Keratinocyte (primary cell): Measurements from ENCODE around the gene LARGE1. TPM values are rescaled to one million over a fixed set of nuclear protein-coding genes. Genes with fewer than 3 reads are reported as not detected.

ENCODE experiments used
- DNase-seq: peaks from one replicate; pipeline ENCODE4 v3.0.0-alpha.2; 2011; ENCODE audit warnings: low read depth, missing footprints, low spot score
- FAIRE-seq: peaks from 2 replicates; lab custom pipeline; 2011; peaks lifted over from hg19 to GRCh38; lab: Jason Lieb, UNC
- H2AFZ ChIP-seq: 2 replicates; pipeline ENCODE4 v1.6.0; 2012; ENCODE audit warnings: low read length, control low read depth, inconsistent platforms; ENCODE audit not compliant: control insufficient read depth
- H3K27ac ChIP-seq: 2 replicates; pipeline ENCODE4 v1.5.1; 2011; ENCODE audit warnings: low read length; ENCODE audit not compliant: control insufficient read depth, insufficient read depth
- H3K27me3 ChIP-seq: 3 replicates; pipeline ENCODE4 v1.6.0; 2011; ENCODE audit warnings: low read length; ENCODE audit not compliant: control insufficient read depth, insufficient read depth; ENCODE audit errors: extremely low read depth
- H3K36me3 ChIP-seq, 2 experiments: 2 replicates in 1 of 2; 3 replicates in 1 of 2; pipeline ENCODE4 v1.5.1; 2011; ENCODE audit warnings: low read length in 2 of 2, mild to moderate bottlenecking in 1 of 2; ENCODE audit not compliant: control insufficient read depth in 2 of 2, insufficient read depth in 2 of 2; ENCODE audit errors: extremely low read depth in 1 of 2
- H3K4me1 ChIP-seq: 3 replicates; pipeline ENCODE4 v1.5.1; 2011; ENCODE audit warnings: low read length; ENCODE audit not compliant: control insufficient read depth, insufficient read depth; ENCODE audit errors: extremely low read depth
- H3K4me2 ChIP-seq: 3 replicates; pipeline ENCODE4 v1.6.0; 2011; ENCODE audit warnings: low read depth, low read length; ENCODE audit not compliant: control insufficient read depth, insufficient read depth; ENCODE audit errors: extremely low read depth
- H3K4me3 ChIP-seq, 3 experiments: fragments of 200-600 bp in 1 of 3; sonication (generic) in 1 of 3; 2 replicates in 2 of 3; 3 replicates in 1 of 3; pipeline ENCODE4 v1.5.1; 2011 to 2016; ENCODE audit warnings: low read length in 3 of 3, mild to moderate bottlenecking in 3 of 3, control low read depth in 2 of 3, inconsistent platforms in 1 of 3, low read depth in 1 of 3, mixed read lengths in 1 of 3, mixed run types in 1 of 3, moderate library complexity in 1 of 3; ENCODE audit not compliant: control insufficient read depth in 2 of 3, insufficient read depth in 2 of 3; ENCODE audit errors: extremely low read depth in 1 of 3
- H3K79me2 ChIP-seq: 2 replicates; pipeline ENCODE4 v1.6.0; 2012; ENCODE audit warnings: low read length; ENCODE audit not compliant: control insufficient read depth, insufficient read depth
- H3K9ac ChIP-seq: 3 replicates; pipeline ENCODE4 v1.6.0; 2011; ENCODE audit warnings: low read length; ENCODE audit not compliant: control insufficient read depth, insufficient read depth; ENCODE audit errors: extremely low read depth
- H3K9me1 ChIP-seq: 3 replicates; pipeline ENCODE4 v1.6.0; 2011; ENCODE audit warnings: low read length; ENCODE audit not compliant: control insufficient read depth, insufficient read depth; ENCODE audit errors: extremely low read depth
- H3K9me3 ChIP-seq: 2 replicates; pipeline ENCODE4 v1.5.1; 2012; ENCODE audit warnings: low read depth, low read length; ENCODE audit not compliant: control insufficient read depth
- H4K20me1 ChIP-seq: 3 replicates; pipeline ENCODE4 v1.6.0; 2011; ENCODE audit warnings: low read length; ENCODE audit not compliant: control insufficient read depth, insufficient read depth; ENCODE audit errors: extremely low read depth
- EZH2 ChIP-seq: IDR thresholded peaks from one replicate; pipeline ENCODE4 v1.6.1; 2012; ENCODE audit warnings: inconsistent platforms, mild to moderate bottlenecking, low read length, moderate library complexity
- dilution Hi-C: fragments of 300-500 bp; cut with MboI; formaldehyde crosslinking; loops from one replicate; pipeline ENCODE4 v1.7.0; 2020; ENCODE audit warnings: low sequenced_read_pairs; ENCODE audit not compliant: extremely low pct_ligation_motif_present
- polyA plus RNA-seq, 5 experiments: library from polyadenylated mRNA; depleted of rRNA in 3 of 5; stranded (reverse) in 3 of 5; stranded (forward) in 1 of 5; unstranded in 1 of 5; fragments of >200 nt; gene quantifications; 1 replicate in 1 of 5; 2 replicates in 3 of 5; 3 replicates in 1 of 5; pipeline versions ENCODE4 v1.2.1 to v1.2.3, GENCODE V29; 2011 to 2012; ENCODE audit warnings: missing spikeins in 2 of 5, low read depth in 1 of 5, low replicate concordance in 1 of 5
- TF ChIP-seq, protein P1 (sequence below), 3 experiments: IDR thresholded peaks in 1 of 3; conservative IDR thresholded peaks in 1 of 3; optimal IDR thresholded peaks in 1 of 3; 2 replicates in 2 of 3; 3 replicates in 1 of 3; pipeline versions ENCODE3 to v1.5.1; 2011; ENCODE audit warnings: low read length in 3 of 3, mild to moderate bottlenecking in 3 of 3, moderate library complexity in 2 of 3, control low read depth in 1 of 3, inconsistent platforms in 1 of 3; ENCODE audit not compliant: insufficient read depth in 2 of 3; ENCODE audit errors: extremely low read depth in 1 of 3

Gene LARGE1
- polyA plus RNA-seq, 1 donor (not counting 4 experiments of a cell fraction or from before 2014, with no cell fraction given): 4.5 TPM

DNA sequence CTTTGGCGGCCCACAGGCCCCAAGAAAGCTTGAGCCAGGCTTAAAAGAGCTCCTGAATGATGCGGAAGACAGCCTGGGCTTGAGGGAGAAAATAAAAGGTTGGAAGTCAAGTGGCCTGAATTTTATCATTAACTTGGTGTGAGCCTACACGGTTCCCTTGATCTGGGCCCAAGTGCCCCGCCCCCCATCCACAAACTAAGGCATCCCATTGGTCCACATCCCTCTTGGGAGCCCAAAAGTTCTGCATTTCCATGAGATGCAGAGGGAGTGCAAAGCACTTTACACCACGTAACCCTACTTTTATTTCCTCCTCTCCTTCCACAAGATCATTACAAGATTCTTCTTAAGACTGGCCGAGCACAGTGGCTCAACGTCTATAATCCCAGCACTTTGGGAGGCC is 22.2 kb downstream of the LARGE1 start:
- TF ChIP-seq, protein P1, sequence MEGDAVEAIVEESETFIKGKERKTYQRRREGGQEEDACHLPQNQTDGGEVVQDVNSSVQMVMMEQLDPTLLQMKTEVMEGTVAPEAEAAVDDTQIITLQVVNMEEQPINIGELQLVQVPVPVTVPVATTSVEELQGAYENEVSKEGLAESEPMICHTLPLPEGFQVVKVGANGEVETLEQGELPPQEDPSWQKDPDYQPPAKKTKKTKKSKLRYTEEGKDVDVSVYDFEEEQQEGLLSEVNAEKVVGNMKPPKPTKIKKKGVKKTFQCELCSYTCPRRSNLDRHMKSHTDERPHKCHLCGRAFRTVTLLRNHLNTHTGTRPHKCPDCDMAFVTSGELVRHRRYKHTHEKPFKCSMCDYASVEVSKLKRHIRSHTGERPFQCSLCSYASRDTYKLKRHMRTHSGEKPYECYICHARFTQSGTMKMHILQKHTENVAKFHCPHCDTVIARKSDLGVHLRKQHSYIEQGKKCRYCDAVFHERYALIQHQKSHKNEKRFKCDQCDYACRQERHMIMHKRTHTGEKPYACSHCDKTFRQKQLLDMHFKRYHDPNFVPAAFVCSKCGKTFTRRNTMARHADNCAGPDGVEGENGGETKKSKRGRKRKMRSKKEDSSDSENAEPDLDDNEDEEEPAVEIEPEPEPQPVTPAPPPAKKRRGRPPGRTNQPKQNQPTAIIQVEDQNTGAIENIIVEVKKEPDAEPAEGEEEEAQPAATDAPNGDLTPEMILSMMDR (optimal IDR thresholded peaks at IDR 0.05 in 1 of 3, IDR thresholded peaks at IDR 0.05 in 1 of 3, conservative IDR thresholded peaks at IDR 0.05 in 1 of 3; ENCODE audit: extremely low read depth in 1 of 3, insufficient read depth in 2 of 3, low read length in 3 of 3): no peak
- TF ChIP-seq EZH2: no peak
- no peak overlapping the region for H3K27ac ChIP-seq
- no peak overlapping the region for H2AFZ ChIP-seq
- no peaks in the 10 kb centered on the region for H3K36me3 ChIP-seq
- no peak for DNase-seq
- H3K27me3 ChIP-seq: no peaks in the 10 kb centered on the region
- no peaks in the 10 kb centered on the region for H3K9me1 ChIP-seq
- H4K20me1 ChIP-seq: no peaks in the 10 kb centered on the region
- H3K4me3 ChIP-seq: no peak overlapping the region
- no peak for FAIRE-seq
- no peak overlapping the region for H3K9ac ChIP-seq
- peaks cover 2% of the 10 kb centered on the region for H3K79me2 ChIP-seq
- no peak overlapping the region for H3K4me2 ChIP-seq
- no peaks in the 10 kb centered on the region for H3K9me3 ChIP-seq
- dilution Hi-C loops: no loop called here
- no peaks in the 10 kb centered on the region for H3K4me1 ChIP-seq

DNA sequence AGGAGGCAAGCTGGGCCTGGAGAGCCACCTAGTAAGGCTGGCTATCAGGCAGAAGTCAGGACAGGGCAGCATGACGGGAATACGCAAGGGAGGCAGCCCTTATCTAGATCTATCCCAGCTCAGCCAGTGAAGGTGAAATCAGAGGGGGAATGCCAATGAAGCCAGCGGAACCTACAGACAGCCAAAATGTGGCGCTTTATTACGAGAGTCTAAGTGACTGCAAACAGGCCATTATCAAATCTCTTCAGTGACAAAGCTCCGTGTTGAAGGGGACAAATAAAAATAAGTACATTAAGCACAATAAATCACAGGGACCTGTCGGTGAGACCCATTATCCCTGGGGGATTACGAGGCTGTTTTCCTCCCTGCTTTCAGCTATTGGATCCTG is 22.8 kb downstream of the LARGE1 start:
- H3K27ac ChIP-seq: no peak overlapping the region
- no peak for DNase-seq

More for the DNA sequence above, 22.8 kb downstream of the LARGE1 start:
- dilution Hi-C loops: no loop called here
- Histone ChIP-seq H3K4me1 (no peaks in the 10 kb centered on the region), H3K9me1 (no peaks in the 10 kb centered on the region), H2AFZ (no peak overlapping the region), H3K4me2 (no peak overlapping the region), H3K27me3 (no peaks in the 10 kb centered on the region), H3K4me3 (no peak overlapping the region), H3K9ac (no peak overlapping the region), H3K79me2 (peaks cover 2% of the 10 kb centered on the region), H4K20me1 (no peaks in the 10 kb centered on the region), H3K36me3 (no peaks in the 10 kb centered on the region), H3K9me3 (no peaks in the 10 kb centered on the region)
- FAIRE-seq: no peak
- TF ChIP-seq EZH2: no peak
